Activated CD8-positive, alpha-beta memory T cell treated with anti-CD3 and anti-CD28 coated beads, Interleukin-2, amount 50 U/mL, for 1 hour (primary cell): Measurements from ENCODE around the gene CLUH.
"Not testable (repeated sequence)": the region's sequence is repeated elsewhere in the genome, so short reads cannot be mapped to it uniquely, and the experiment has no call there.

Source experiments
- DNase-seq: peaks from one replicate; pipeline ENCODE4 v3.0.0-alpha.2; 2020; ENCODE audit errors: extremely low read depth

CLUH gene

GRCh38 chr17:2701161-2701995 lies 10.2 kb downstream of the CLUH start:
- no peak for DNase-seq

- DNase-seq: no peak
Measured at GRCh38 chr17:2700491-2701141, 10.9 kb downstream of the CLUH start.

GRCh38 chr17:2700030-2700490 lies 11.5 kb downstream of the CLUH start:
- no peak for DNase-seq

- not testable (repeated sequence) for DNase-seq
Measured at GRCh38 chr17:2699216-2699805, 12.3 kb downstream of the CLUH start.

GRCh38 chr17:2697611-2698162 lies 13.9 kb downstream of the CLUH start:
- DNase-seq: no peak

GRCh38 chr17:2695961-2696760 lies 15.4 kb downstream of the CLUH start:
- DNase-seq: no peak

GRCh38 chr17:2695243-2695960 lies 16.2 kb downstream of the CLUH start:
- DNase-seq: no peak

- no peak for DNase-seq
Measured at GRCh38 chr17:2694381-2695242, 17.0 kb downstream of the CLUH start.

- no peak for DNase-seq
Measured at GRCh38 chr17:2693561-2694380, 17.8 kb downstream of the CLUH start.

GRCh38 chr17:2692781-2693135 lies 18.8 kb downstream of the CLUH start:
- DNase-seq: no peak

- no peak for DNase-seq
Measured at GRCh38 chr17:2691965-2692780, 19.4 kb downstream of the CLUH start.

GRCh38 chr17:2691069-2691871 lies 20.3 kb downstream of the CLUH start:
- no peak for DNase-seq

- DNase-seq: no peak
Measured at GRCh38 chr17:2690165-2691068, 21.1 kb downstream of the CLUH start.

- DNase-seq: no peak
Measured at GRCh38 chr17:2689411-2690164, 22.0 kb downstream of the CLUH start.
